Choroid plexus epithelial cell (primary cell): ENCODE data around the gene ATOSB.
"Not testable (repeated sequence)": the region's sequence is repeated elsewhere in the genome, so short reads cannot be mapped to it uniquely, and the experiment has no call there.

Source experiments
- DNase-seq: peaks from one replicate; pipeline ENCODE4 v3.0.0-alpha.2; 2010; ENCODE audit warnings: low read depth
- H3K4me3 ChIP-seq: 2 replicates; pipeline ENCODE4 v1.5.1; 2011; ENCODE audit warnings: low read depth, mild to moderate bottlenecking, control low read depth, low read length, moderate library complexity
- CTCF ChIP-seq: conservative IDR thresholded peaks from 2 replicates; pipeline ENCODE4 v1.5.1; 2011; ENCODE audit warnings: low read depth, mild to moderate bottlenecking, control low read depth, inconsistent platforms, low read length, moderate library complexity

Gene ATOSB

GRCh38 chr9:35115680-35116538 lies at the start of gene ATOSB:
TSS of gene ATOSB (minus strand) at chr9:35115862. CDS start at chr9:35108274, 7,588 bp downstream.
- peak within 1 kb of the TSS; percentile 90 for H3K4me3 ChIP-seq
- no peak for TF ChIP-seq CTCF

GRCh38 chr9:35164711-35165110 lies 49.0 kb upstream of the ATOSB start:
- H3K4me3 ChIP-seq = no peak overlapping the region
- peak; percentile 70 for DNase-seq
- TF ChIP-seq CTCF = no peak

More at GRCh38 chr9:35115680-35116538, at the start of gene ATOSB:
- DNase-seq = peak; percentile 98

GRCh38 chr9:35163413-35163812 lies 47.8 kb upstream of the ATOSB start:
- no peak for TF ChIP-seq CTCF
- no peak overlapping the region for H3K4me3 ChIP-seq
- DNase-seq = no peak

- DNase-seq = peak; percentile 4
- peak overlapping the region; percentile 97 for H3K4me3 ChIP-seq
- TF ChIP-seq CTCF = no peak
Measured at GRCh38 chr9:35162605-35163315, 47.1 kb upstream of the ATOSB start.

GRCh38 chr9:35161713-35162604 lies 46.3 kb upstream of the ATOSB start, which contains the start of gene UNC13B:
TSS of gene UNC13B (plus strand) at chr9:35162009. CDS start at chr9:35162284, 275 bp downstream.
- peak; percentile 24 for TF ChIP-seq CTCF
- peak; percentile 93 for DNase-seq
- H3K4me3 ChIP-seq = peak within 1 kb of the TSS; percentile 97

- H3K4me3 ChIP-seq = no peak overlapping the region
- no peak for DNase-seq
- TF ChIP-seq CTCF = no peak
Measured at GRCh38 chr9:35158501-35159280, 43.0 kb upstream of the ATOSB start.

GRCh38 chr9:35157836-35158235 lies 42.2 kb upstream of the ATOSB start:
- not testable (repeated sequence) for DNase-seq, H3K4me3 ChIP-seq
